Nephron (organoid): Measurements from ENCODE around the gene MYO18B.

Experiments
- H3K27ac Mint-ChIP-seq, 3 experiments: 2 replicates each; pipeline ENCODE4 v1.8.0; 2020; ENCODE audit warnings: mixed read lengths in 3 of 3, mild to moderate bottlenecking in 2 of 3, moderate library complexity in 1 of 3
- H3K27me3 Mint-ChIP-seq: 2 replicates; pipeline ENCODE4 v1.8.0; 2021; ENCODE audit warnings: low read depth, mild to moderate bottlenecking, moderate library complexity, mixed read lengths
- H3K36me3 Mint-ChIP-seq: 2 replicates; pipeline ENCODE4 v1.8.0; 2020; ENCODE audit warnings: low read depth, mixed read lengths
- H3K4me1 Mint-ChIP-seq: 2 replicates; pipeline ENCODE4 v1.8.0; 2020; ENCODE audit warnings: mixed read lengths
- H3K4me3 Mint-ChIP-seq, 3 experiments: 2 replicates each; pipeline ENCODE4 v1.8.0; 2020; ENCODE audit warnings: mild to moderate bottlenecking in 3 of 3, mixed read lengths in 3 of 3, moderate library complexity in 2 of 3
- H3K9me3 Mint-ChIP-seq: 2 replicates; pipeline ENCODE4 v1.8.0; 2020; ENCODE audit warnings: mixed read lengths
- CTCF ChIP-seq, 3 experiments: fragments of 200-600 bp; sonication (generic); IDR thresholded peaks; one replicate each; pipeline ENCODE4 v1.5.0; 2021; ENCODE audit warnings: antibody characterized with exemption in 3 of 3; ENCODE audit not compliant: unreplicated experiment in 3 of 3

Gene MYO18B

DNA sequence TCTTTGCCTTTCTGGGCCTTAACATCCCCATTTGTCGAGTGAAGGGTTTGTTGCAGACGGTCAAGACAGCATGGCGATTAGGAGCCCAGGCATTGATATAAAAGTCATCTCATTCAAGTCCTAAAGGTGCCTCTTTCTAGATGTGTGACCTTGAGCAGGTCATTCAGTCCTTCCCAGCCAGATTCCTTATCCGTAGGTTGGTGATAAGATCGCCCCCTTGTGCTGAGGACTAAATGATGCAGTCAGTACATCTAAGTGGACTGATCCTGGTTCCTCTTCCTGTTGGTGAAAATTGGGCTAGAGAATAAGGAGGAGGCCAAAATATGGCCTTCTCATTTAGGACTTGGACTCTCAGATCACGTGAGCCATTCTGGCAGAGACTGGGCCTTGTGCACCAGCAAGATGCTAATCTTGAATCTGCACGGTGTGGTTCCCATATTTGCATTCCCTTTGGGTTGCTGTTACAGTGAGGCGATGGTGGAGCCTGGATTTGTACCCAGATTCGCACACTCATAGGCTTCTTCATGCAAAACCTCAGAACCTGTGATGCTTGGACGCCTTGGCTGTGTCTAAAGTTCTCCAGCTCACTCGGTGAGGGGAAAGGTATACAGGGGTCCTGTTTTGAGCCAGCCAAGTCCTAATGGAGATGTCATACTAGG lies 156.8 kb downstream of the MYO18B start:
- H3K36me3 Mint-ChIP-seq = no peaks in the 10 kb centered on the region
- H3K4me1 Mint-ChIP-seq = no peaks in the 10 kb centered on the region
- peaks cover 15% of the 10 kb centered on the region for H3K27me3 Mint-ChIP-seq
- TF ChIP-seq CTCF (IDR thresholded peaks at IDR 0.05; ENCODE audit: unreplicated experiment in 3 of 3) = peak in 1 of 3 experiments; percentile 29
- no peak overlapping the region for H3K4me3 Mint-ChIP-seq
- H3K27ac Mint-ChIP-seq = no peak overlapping the region
- no peaks in the 10 kb centered on the region for H3K9me3 Mint-ChIP-seq

GRCh38 chr22:25899566-25899965 lies 157.6 kb downstream of the MYO18B start:
- TF ChIP-seq CTCF (IDR thresholded peaks at IDR 0.05; ENCODE audit: unreplicated experiment in 3 of 3) = no peak
- no peak overlapping the region for H3K27ac Mint-ChIP-seq
- H3K4me1 Mint-ChIP-seq = no peaks in the 10 kb centered on the region
- H3K4me3 Mint-ChIP-seq = no peak overlapping the region
- H3K9me3 Mint-ChIP-seq = no peaks in the 10 kb centered on the region
- H3K27me3 Mint-ChIP-seq = peaks cover 11% of the 10 kb centered on the region
- no peaks in the 10 kb centered on the region for H3K36me3 Mint-ChIP-seq

GRCh38 chr22:25900390-25900789 lies 158.4 kb downstream of the MYO18B start:
- TF ChIP-seq CTCF (IDR thresholded peaks at IDR 0.05; ENCODE audit: unreplicated experiment in 3 of 3) = no peak
- H3K4me1 Mint-ChIP-seq = no peaks in the 10 kb centered on the region
- H3K36me3 Mint-ChIP-seq = no peaks in the 10 kb centered on the region
- H3K27ac Mint-ChIP-seq = no peak overlapping the region
- H3K4me3 Mint-ChIP-seq = no peak overlapping the region
- no peaks in the 10 kb centered on the region for H3K9me3 Mint-ChIP-seq
- peaks cover 9% of the 10 kb centered on the region for H3K27me3 Mint-ChIP-seq

DNA sequence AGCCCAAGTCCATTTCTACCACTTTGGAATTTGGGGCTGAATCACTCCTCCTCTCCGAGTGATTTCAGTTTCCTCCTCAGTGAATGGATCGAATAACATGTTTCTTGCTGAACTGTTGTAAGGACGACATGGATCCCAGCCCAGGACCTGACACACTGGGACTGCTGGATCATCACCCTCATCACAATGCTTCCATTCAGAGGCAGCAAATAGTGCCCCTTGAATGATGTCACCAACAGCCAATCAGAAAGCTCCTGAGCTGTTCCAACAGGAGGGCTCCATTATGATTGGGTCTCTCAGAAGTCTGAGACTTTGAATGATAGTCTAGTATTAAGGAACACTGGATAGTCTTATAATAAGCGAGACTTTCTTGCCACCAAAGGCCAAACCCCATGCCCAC lies 158.9 kb downstream of the MYO18B start:
- peaks cover 5% of the 10 kb centered on the region for H3K27me3 Mint-ChIP-seq
- H3K4me3 Mint-ChIP-seq = no peak overlapping the region
- no peak overlapping the region for H3K27ac Mint-ChIP-seq
- H3K4me1 Mint-ChIP-seq = no peaks in the 10 kb centered on the region
- H3K9me3 Mint-ChIP-seq = no peaks in the 10 kb centered on the region
- no peaks in the 10 kb centered on the region for H3K36me3 Mint-ChIP-seq
- TF ChIP-seq CTCF (IDR thresholded peaks at IDR 0.05; ENCODE audit: unreplicated experiment in 3 of 3) = no peak

DNA sequence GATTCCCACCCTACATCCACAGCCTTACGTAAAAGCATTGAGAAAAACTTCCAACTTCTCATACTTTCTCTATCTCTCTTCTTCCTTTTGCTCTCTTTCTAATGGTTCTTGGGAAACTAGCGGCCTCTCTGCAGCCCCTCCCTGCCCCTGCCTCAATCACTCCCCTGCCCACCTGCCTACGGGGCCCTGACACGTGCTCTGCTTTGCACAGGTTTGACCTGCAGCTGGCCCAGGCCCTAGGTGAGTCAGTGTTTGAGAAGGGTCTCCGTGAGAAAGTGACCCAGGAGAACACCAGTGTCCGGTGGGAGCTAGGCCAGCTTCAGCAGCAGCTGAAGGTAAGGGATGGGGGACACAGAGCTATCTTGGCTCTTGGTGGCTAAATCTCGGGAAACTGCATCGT lies 160.4 kb downstream of the MYO18B start:
- Mint-ChIP-seq H3K27me3 (peaks cover 9% of the 10 kb centered on the region), H3K27ac (no peak overlapping the region), H3K4me1 (no peaks in the 10 kb centered on the region), H3K9me3 (no peaks in the 10 kb centered on the region), H3K4me3 (no peak overlapping the region), H3K36me3 (no peaks in the 10 kb centered on the region)
- no peak for TF ChIP-seq CTCF (IDR thresholded peaks at IDR 0.05; ENCODE audit: unreplicated experiment in 3 of 3)

DNA sequence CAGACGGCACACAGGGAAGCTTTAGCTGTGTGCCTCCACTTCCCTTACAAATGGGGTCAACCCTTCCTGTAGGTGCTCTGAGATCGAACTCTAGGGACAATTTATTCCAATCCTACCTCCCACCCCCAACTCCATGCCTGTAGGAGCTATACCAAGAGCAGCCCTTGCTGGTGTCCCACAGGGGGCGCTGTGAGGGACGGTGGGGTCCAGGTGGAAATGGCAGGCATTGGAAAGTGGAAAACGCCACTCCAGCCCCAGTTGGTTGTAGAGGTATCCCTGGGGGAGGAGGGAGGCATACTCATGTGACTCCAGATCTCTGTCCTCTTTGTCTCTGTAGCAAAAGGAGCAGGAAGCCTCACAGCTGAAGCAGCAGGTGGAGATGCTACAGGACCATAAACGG lies 161.3 kb downstream of the MYO18B start:
- Mint-ChIP-seq H3K27me3 (peaks cover 13% of the 10 kb centered on the region), H3K4me1 (no peaks in the 10 kb centered on the region), H3K36me3 (no peaks in the 10 kb centered on the region), H3K27ac (no peak overlapping the region), H3K9me3 (no peaks in the 10 kb centered on the region), H3K4me3 (no peak overlapping the region)
- TF ChIP-seq CTCF (IDR thresholded peaks at IDR 0.05; ENCODE audit: unreplicated experiment in 3 of 3) = no peak
